Subcutaneous preadipocyte (primary cell): ENCODE results near the gene EVPLL. TPM values are rescaled to one million over a fixed set of nuclear protein-coding genes. Genes with fewer than 3 reads are reported as not detected.

Experiments used
- small RNA-seq: library from RNA; depleted of rRNA; stranded (forward); fragments of <200 nt; gene quantifications from one replicate; pipeline ENCODE3, GENCODE V24; 2012
- total RNA-seq: library from RNA; depleted of rRNA; stranded (reverse); fragments of >200 nt; gene quantifications from 2 replicates; pipeline ENCODE4 v1.2.3, GENCODE V29; 2012

Gene EVPLL
- not detected in 2 replicates for total RNA-seq

GRCh38 chr17:18377437-18378204, at the start of gene EVPLL:
Gene EVPLL (plus strand): TSS chr17:18377778. CDS start chr17:18380938, 3,160 bp downstream.

GRCh38 chr17:18363101-18364049, 14.2 kb upstream of the EVPLL start, which contains the start of gene SHMT1:
Gene SHMT1 (minus strand): TSS chr17:18363550. CDS start chr17:18355981, 7,569 bp downstream.

Small RNA genes lying within 50 kb of the gene (small RNA-seq; reads per million reads assigned to genes)
- not detected for gene AL353997.5
- not detected for gene YWHAEP2

Other genes with a start within 250 kb of the EVPLL start
- gene ALKBH5, start 193.9 kb upstream of the EVPLL start, total RNA-seq = 76.8 and 96.6 TPM in 2 replicates
- gene LLGL1, start 152.1 kb upstream of the EVPLL start, total RNA-seq = 43.4 and 46.1 TPM in 2 replicates
- 257 and 272 TPM in 2 replicates for gene FLII, start 119.0 kb upstream of the EVPLL start, total RNA-seq
- gene MIEF2, start 117.1 kb upstream of the EVPLL start, total RNA-seq = 6.5 and 9.9 TPM in 2 replicates
- gene TOP3A, start 62.8 kb upstream of the EVPLL start, total RNA-seq = 22.8 and 42.4 TPM in 2 replicates
- gene SMCR8, start 62.5 kb upstream of the EVPLL start, total RNA-seq = 15.1 and 20.3 TPM in 2 replicates
- 18.2 and 29.0 TPM in 2 replicates for gene SHMT1, start 14.2 kb upstream of the EVPLL start, total RNA-seq
- gene LGALS9C, start 99.0 kb downstream of the EVPLL start, total RNA-seq = not detected in 2 replicates